H9 (cell line): ENCODE data around the gene MSX2. TPM values are rescaled to one million over a fixed set of nuclear protein-coding genes. Genes with fewer than 3 reads are reported as not detected.

Experiments
- DNase-seq: peaks from one replicate; pipeline ENCODE4 v3.0.0-alpha.2; 2017
- H2AFZ ChIP-seq: one replicate; pipeline ENCODE4 v1.6.1; 2013; ENCODE audit warnings: mild to moderate bottlenecking, low read length, control low read depth, moderate library complexity
- H2AK5ac ChIP-seq: 2 replicates; pipeline ENCODE4 v1.6.1; 2013; ENCODE audit warnings: low read length, control low read depth, mixed read lengths; ENCODE audit not compliant: insufficient read length
- H2BK120ac ChIP-seq: one replicate; pipeline ENCODE4 v1.6.1; 2013; ENCODE audit warnings: low read depth, mild to moderate bottlenecking, low read length, control low read depth, inconsistent platforms; ENCODE audit not compliant: poor library complexity, severe bottlenecking
- H2BK12ac ChIP-seq: 2 replicates; pipeline ENCODE4 v1.6.1; 2013; ENCODE audit warnings: low read length, control low read depth, mixed read lengths, low read depth; ENCODE audit not compliant: insufficient read length
- H2BK15ac ChIP-seq: 2 replicates; pipeline ENCODE4 v1.6.1; 2013; ENCODE audit warnings: low read depth, low read length, control low read depth
- H2BK20ac ChIP-seq: one replicate; pipeline ENCODE4 v1.6.1; 2013; ENCODE audit warnings: low read depth, mild to moderate bottlenecking, low read length, control low read depth, inconsistent platforms; ENCODE audit not compliant: poor library complexity, severe bottlenecking
- H2BK5ac ChIP-seq: 2 replicates; pipeline ENCODE4 v1.6.1; 2013; ENCODE audit warnings: low read length, control low read depth, mixed read lengths; ENCODE audit not compliant: insufficient read length
- H3K14ac ChIP-seq: 2 replicates; pipeline ENCODE4 v1.6.1; 2013; ENCODE audit warnings: low read length, control low read depth; ENCODE audit not compliant: insufficient read depth
- H3K18ac ChIP-seq: 2 replicates; pipeline ENCODE4 v1.6.1; 2013; ENCODE audit warnings: low read depth, mild to moderate bottlenecking, mixed read lengths, low read length, control low read depth; ENCODE audit not compliant: insufficient read length
- H3K23ac ChIP-seq: 2 replicates; pipeline ENCODE4 v1.6.1; 2013; ENCODE audit warnings: low read length, control low read depth, mixed read lengths, low read depth; ENCODE audit not compliant: insufficient read length
- H3K23me2 ChIP-seq: 2 replicates; pipeline ENCODE4 v1.6.1; 2013; ENCODE audit warnings: low read depth, mild to moderate bottlenecking, mixed read lengths, low read length, control low read depth; ENCODE audit not compliant: insufficient read length, poor library complexity, severe bottlenecking
- H3K27ac ChIP-seq: 2 replicates; pipeline ENCODE4 v1.5.1; 2013; ENCODE audit warnings: low read length, control low read depth, mixed read lengths, low read depth; ENCODE audit not compliant: insufficient read length
- H3K27me3 ChIP-seq: 2 replicates; pipeline ENCODE4 v1.6.1; 2013; ENCODE audit warnings: low read length, control low read depth, inconsistent platforms; ENCODE audit not compliant: insufficient read depth
- H3K4ac ChIP-seq: 2 replicates; pipeline ENCODE4 v1.6.1; 2013; ENCODE audit warnings: low read depth, mild to moderate bottlenecking, control low read depth, inconsistent platforms, low read length, moderate library complexity
- H3K4me1 ChIP-seq: 2 replicates; pipeline ENCODE4 v1.6.1; 2013; ENCODE audit warnings: low read length, control low read depth, inconsistent platforms; ENCODE audit not compliant: insufficient read depth
- H3K4me2 ChIP-seq: 2 replicates; pipeline ENCODE4 v1.6.1; 2013; ENCODE audit warnings: low read length, control low read depth, mixed read lengths; ENCODE audit not compliant: insufficient read length, insufficient read depth
- H3K56ac ChIP-seq: 2 replicates; pipeline ENCODE4 v1.6.1; 2013; ENCODE audit warnings: low read depth, mild to moderate bottlenecking, mixed read lengths, low read length, control low read depth; ENCODE audit not compliant: insufficient read length
- H3K79me1 ChIP-seq: 2 replicates; pipeline ENCODE4 v1.6.1; 2013; ENCODE audit warnings: low read depth, mild to moderate bottlenecking, moderate library complexity, low read length, control low read depth, inconsistent platforms; ENCODE audit not compliant: insufficient read depth, poor library complexity, severe bottlenecking
- H3K79me2 ChIP-seq: 2 replicates; pipeline ENCODE4 v1.6.1; 2013; ENCODE audit warnings: low read length, control low read depth, inconsistent platforms; ENCODE audit not compliant: insufficient read depth
- H3K9ac ChIP-seq: 2 replicates; pipeline ENCODE4 v1.6.1; 2013; ENCODE audit warnings: low read length, control low read depth, mixed read lengths; ENCODE audit not compliant: insufficient read length; ENCODE audit errors: extremely low read depth
- H3K9me3 ChIP-seq: one replicate; pipeline ENCODE4 v1.6.1; 2013; ENCODE audit warnings: low read depth, low read length, inconsistent platforms; ENCODE audit not compliant: control insufficient read depth
- H3T11ph ChIP-seq: one replicate; pipeline ENCODE4 v1.6.1; 2013; ENCODE audit warnings: mild to moderate bottlenecking, low read length, control low read depth, inconsistent platforms
- H4K20me1 ChIP-seq: one replicate; pipeline ENCODE4 v1.6.1; 2013; ENCODE audit not compliant: control insufficient read depth, insufficient read length, insufficient read depth
- H4K5ac ChIP-seq: 2 replicates; pipeline ENCODE4 v1.6.1; 2013; ENCODE audit warnings: low read depth, mild to moderate bottlenecking, mixed read lengths, low read length, control low read depth; ENCODE audit not compliant: insufficient read length
- H4K8ac ChIP-seq: replicated peaks from 2 replicates; pipeline ENCODE4 v1.6.1; 2013; ENCODE audit warnings: low read length, control low read depth, mixed read lengths, low read depth; ENCODE audit not compliant: insufficient read length
- H4K91ac ChIP-seq: 2 replicates; pipeline ENCODE4 v1.6.1; 2013; ENCODE audit warnings: low read depth, mild to moderate bottlenecking, moderate library complexity, mixed read lengths, low read length, control low read depth; ENCODE audit not compliant: insufficient read length
- H3K27ac Mint-ChIP-seq, 3 experiments: 2 replicates in 2 of 3; 3 replicates in 1 of 3; pipeline ENCODE4 v1.8.0; 2020 to 2021; ENCODE audit warnings: mixed read lengths in 3 of 3, mild to moderate bottlenecking in 1 of 3, moderate library complexity in 1 of 3
- H3K27me3 Mint-ChIP-seq: 2 replicates; pipeline ENCODE4 v1.8.0; 2021; ENCODE audit warnings: low read depth, mild to moderate bottlenecking, moderate library complexity, mixed read lengths
- H3K36me3 Mint-ChIP-seq, 3 experiments: 2 replicates in 2 of 3; 3 replicates in 1 of 3; pipeline ENCODE4 v1.8.0; 2020 to 2021; ENCODE audit warnings: low read depth in 3 of 3, mixed read lengths in 3 of 3; ENCODE audit not compliant: insufficient read depth in 1 of 3
- H3K4me1 Mint-ChIP-seq, 2 experiments: 2 replicates each; pipeline ENCODE4 v1.8.0; 2020; ENCODE audit warnings: mixed read lengths in 2 of 2
- H3K4me3 Mint-ChIP-seq, 2 experiments: 2 replicates in 1 of 2; 3 replicates in 1 of 2; pipeline ENCODE4 v1.8.0; 2020 to 2021; ENCODE audit warnings: mild to moderate bottlenecking in 2 of 2, mixed read lengths in 2 of 2, moderate library complexity in 1 of 2
- H3K9me3 Mint-ChIP-seq, 2 experiments: 2 replicates in 1 of 2; 3 replicates in 1 of 2; pipeline ENCODE4 v1.8.0; 2020; ENCODE audit warnings: mild to moderate bottlenecking in 2 of 2, mixed read lengths in 2 of 2, moderate library complexity in 1 of 2
- CTCF ChIP-seq: fragments of 200-600 bp; sonication (generic); conservative IDR thresholded peaks from 3 replicates; pipeline ENCODE4 v1.8.0; 2021; ENCODE audit warnings: antibody characterized with exemption, mild to moderate bottlenecking
- WGBS: extraction: QIAGEN DNeasy Blood & Tissue Kit; methylation state at CpG from one replicate; pipeline ENCODE4 v1.1.7; 2013; ENCODE audit warnings: missing lambda C conversion rate, low lambda C conversion rate, mixed read lengths; ENCODE audit not compliant: insufficient read length; ENCODE audit errors: extremely low coverage; 5-methylcytosine and 5-hydroxymethylcytosine counted together
- total RNA-seq: library from RNA; stranded (reverse); gene quantifications from 2 replicates; pipeline ENCODE4 v1.2.1, GENCODE V29; 2021

MSX2 gene
- total RNA-seq, 1 experiment from 2014 or later, result 0.35 TPM

GRCh38 chr5:174723979-174724483, 351 bp upstream of the MSX2 start:
- Histone ChIP-seq H4K5ac (no peak overlapping the region), H3K9ac (no peak overlapping the region), H3T11ph (no peak overlapping the region), H3K23ac (no peak overlapping the region), H3K23me2 (peaks cover 25% of the 10 kb centered on the region), H3K14ac (no peak overlapping the region), H3K27ac (no peak overlapping the region), H3K4ac (no peak overlapping the region), H3K4me1 (peaks cover 2% of the 10 kb centered on the region; the same call in 1 of the 2 replicates), H3K18ac (no peak overlapping the region), H3K79me1 (no peaks in the 10 kb centered on the region), H3K27me3 (peaks cover 87% of the 10 kb centered on the region), H3K9me3 (no peaks in the 10 kb centered on the region), H2BK120ac (no peak overlapping the region), H3K56ac (no peak overlapping the region), H2AK5ac (no peak overlapping the region), H4K91ac (no peak overlapping the region), H4K20me1 (no peaks in the 10 kb centered on the region), H3K79me2 (no peaks in the 10 kb centered on the region), H2BK12ac (no peak overlapping the region), H2AFZ (no peak overlapping the region), H4K8ac (no peak overlapping the region), H2BK20ac (no peak overlapping the region), H2BK5ac (no peak overlapping the region), H2BK15ac (no peak overlapping the region), H3K4me2 (peak overlapping the region; percentile 82)
- WGBS, result no CpG with 5 or more reads among the region's 20 CpGs
- Mint-ChIP-seq H3K4me3 (peak overlapping the region; percentile 56 to 80), H3K36me3 (peaks cover 0 to 1% (median 0%) of the 10 kb centered on the region in 3 experiments; a peak in 2 of 7 replicates), H3K27ac (no peak overlapping the region), H3K27me3 (peaks cover 97% of the 10 kb centered on the region), H3K4me1 (peaks cover 39 to 61% of the 10 kb centered on the region in 2 experiments), H3K9me3 (no peaks in the 10 kb centered on the region; a peak in 2 of 5 replicates)
- DNase-seq, result peak; percentile 42
- TF ChIP-seq CTCF, result no peak
